OCI-LY3 (cell line): ENCODE results near the gene CDK5RAP3.

Experiments used
- H2AFZ ChIP-seq: fragments of 200-600, 300-600 bp; shearing (Covaris generic); 2 replicates; pipeline ENCODE4 v1.6.0; 2014; ENCODE audit warnings: antibody characterized with exemption, low read depth, low read length
- H3K27ac ChIP-seq: fragments of 200-600, 300-600 bp; sonication (generic); 2 replicates; pipeline ENCODE4 v1.5.1; 2014; ENCODE audit warnings: mild to moderate bottlenecking, low read length, moderate library complexity, mixed read lengths
- H3K27me3 ChIP-seq: fragments of 200-600, 300-600 bp; sonication (generic); 2 replicates; pipeline ENCODE4 v1.6.1; 2014; ENCODE audit warnings: low read depth, low read length, mixed read lengths
- H3K36me3 ChIP-seq: fragments of 200-600, 300-600 bp; sonication (generic); replicated peaks from 2 replicates; pipeline ENCODE3; 2014; ENCODE audit warnings: low read depth, low read length, mixed read lengths
- H3K4me1 ChIP-seq: fragments of 300-600, 200-600 bp; sonication (generic); 2 replicates; pipeline ENCODE4 v1.6.1; 2014; ENCODE audit warnings: low read length, mixed read lengths
- H3K4me2 ChIP-seq: fragments of 200-600, 300-600 bp; sonication (generic); 2 replicates; pipeline ENCODE4 v1.6.1; 2014; ENCODE audit warnings: low read length, mixed read lengths
- H3K4me3 ChIP-seq: fragments of 300-600, 200-600 bp; sonication (generic); 2 replicates; pipeline ENCODE4 v1.5.1; 2014; ENCODE audit warnings: antibody characterized with exemption, mild to moderate bottlenecking, low read length, moderate library complexity
- H3K79me2 ChIP-seq: fragments of 300-600, 200-600 bp; shearing (Covaris generic); 2 replicates; pipeline ENCODE4 v1.6.1; 2014; ENCODE audit warnings: mild to moderate bottlenecking, low read length, mixed read lengths
- H3K9ac ChIP-seq: fragments of 300-600, 200-600 bp; shearing (Covaris generic); 2 replicates; pipeline ENCODE4 v1.6.0; 2014; ENCODE audit warnings: mild to moderate bottlenecking, low read length, moderate library complexity
- H3K9me3 ChIP-seq: fragments of 200-600, 300-600 bp; shearing (Covaris generic); 2 replicates; pipeline ENCODE4 v1.6.1; 2014; ENCODE audit warnings: low read length, mixed read lengths; ENCODE audit not compliant: insufficient read depth
- H4K20me1 ChIP-seq: fragments of 200-600, 300-600 bp; sonication (generic); 2 replicates; pipeline ENCODE4 v1.6.1; 2016; ENCODE audit warnings: low read length, mixed read lengths; ENCODE audit not compliant: insufficient read depth
- CTCF ChIP-seq: fragments of 200-600, 300-600 bp; sonication (generic); IDR thresholded peaks from 2 replicates; pipeline ENCODE4 v1.5.1; 2014; ENCODE audit warnings: antibody characterized with exemption, low read length, low read depth
- EZH2phosphoT487 ChIP-seq: fragments of 200-600 bp; shearing (Covaris generic); IDR thresholded peaks from 2 replicates; pipeline ENCODE4 v1.6.1; 2018; ENCODE audit warnings: antibody characterized with exemption, mixed run types, low read depth

Gene CDK5RAP3

GRCh38 chr17:47946929-47947397 is 23.9 kb upstream of the CDK5RAP3 start:
- Histone ChIP-seq H3K27ac (no peak overlapping the region), H3K27me3 (no peaks in the 10 kb centered on the region), H3K36me3 (peaks cover 45% of the 10 kb centered on the region), H2AFZ (no peak overlapping the region), H3K79me2 (peaks cover 20% of the 10 kb centered on the region), H3K4me3 (no peak overlapping the region), H3K9ac (no peak overlapping the region), H3K4me1 (peaks cover 43% of the 10 kb centered on the region), H4K20me1 (no peaks in the 10 kb centered on the region), H3K4me2 (no peak overlapping the region), H3K9me3 (no peaks in the 10 kb centered on the region)
- TF ChIP-seq EZH2phosphoT487 = no peak
- TF ChIP-seq CTCF = peak; percentile 82

- Histone ChIP-seq H3K4me2 (peak overlapping the region; percentile 87), H4K20me1 (no peaks in the 10 kb centered on the region), H3K9ac (peak overlapping the region; percentile 37; the same call in 1 of the 2 replicates), H3K27ac (peak overlapping the region; percentile 28), H3K4me3 (peak overlapping the region; percentile 70), H2AFZ (no peak overlapping the region), H3K79me2 (peaks cover 2% of the 10 kb centered on the region), H3K27me3 (no peaks in the 10 kb centered on the region), H3K4me1 (peaks cover 37% of the 10 kb centered on the region), H3K36me3 (peaks cover 37% of the 10 kb centered on the region), H3K9me3 (no peaks in the 10 kb centered on the region)
- TF ChIP-seq EZH2phosphoT487 (no peak), CTCF (no peak)
Observed at GRCh38 chr17:47948706-47949196, 22.2 kb upstream of the CDK5RAP3 start.

GRCh38 chr17:47949197-47949759 is 21.6 kb upstream of the CDK5RAP3 start:
- Histone ChIP-seq H3K9ac (peak overlapping the region; percentile 63), H3K9me3 (no peaks in the 10 kb centered on the region), H3K27me3 (no peaks in the 10 kb centered on the region), H3K27ac (peak overlapping the region; percentile 57), H3K4me3 (peak overlapping the region; percentile 70), H3K4me2 (peak overlapping the region; percentile 87), H3K79me2 (no peaks in the 10 kb centered on the region), H3K4me1 (peaks cover 37% of the 10 kb centered on the region), H4K20me1 (no peaks in the 10 kb centered on the region), H3K36me3 (peaks cover 38% of the 10 kb centered on the region), H2AFZ (no peak overlapping the region)
- TF ChIP-seq EZH2phosphoT487 (no peak), CTCF (peak; percentile 90)

GRCh38 chr17:47949946-47950345 is 21.0 kb upstream of the CDK5RAP3 start:
- no peaks in the 10 kb centered on the region for H3K79me2 ChIP-seq

More at GRCh38 chr17:47949946-47950345, 21.0 kb upstream of the CDK5RAP3 start:
- peak overlapping the region; percentile 57 for H3K27ac ChIP-seq
- H3K9me3 ChIP-seq = no peaks in the 10 kb centered on the region
- H4K20me1 ChIP-seq = no peaks in the 10 kb centered on the region
- peak overlapping the region; percentile 87 for H3K4me2 ChIP-seq
- peaks cover 36% of the 10 kb centered on the region for H3K36me3 ChIP-seq
- peaks cover 37% of the 10 kb centered on the region for H3K4me1 ChIP-seq
- no peak overlapping the region for H2AFZ ChIP-seq
- H3K9ac ChIP-seq = peak overlapping the region; percentile 63; the same call in 1 of the 2 replicates
- no peaks in the 10 kb centered on the region for H3K27me3 ChIP-seq
- no peak for TF ChIP-seq CTCF
- TF ChIP-seq EZH2phosphoT487 = no peak
- no peak overlapping the region for H3K4me3 ChIP-seq
